NB4 (cell line): ENCODE results near the gene TMEM121.

Source experiments
- MAX ChIP-seq: IDR thresholded peaks from 2 replicates; pipeline ENCODE4 v1.6.1; 2011; ENCODE audit warnings: low read depth, low read length
- MYC ChIP-seq: IDR thresholded peaks from 2 replicates; pipeline ENCODE4 v1.6.1; 2011; ENCODE audit warnings: low read depth, low read length
- POLR2A ChIP-seq: IDR thresholded peaks from 2 replicates; pipeline ENCODE4 v1.6.1; 2011; ENCODE audit warnings: mild to moderate bottlenecking; ENCODE audit not compliant: insufficient read length; ENCODE audit errors: extremely low read depth
- TF ChIP-seq, protein P1 (sequence below): IDR thresholded peaks from one replicate; pipeline ENCODE4 v1.5.1; 2012; ENCODE audit warnings: low read depth, low read length

DNA sequence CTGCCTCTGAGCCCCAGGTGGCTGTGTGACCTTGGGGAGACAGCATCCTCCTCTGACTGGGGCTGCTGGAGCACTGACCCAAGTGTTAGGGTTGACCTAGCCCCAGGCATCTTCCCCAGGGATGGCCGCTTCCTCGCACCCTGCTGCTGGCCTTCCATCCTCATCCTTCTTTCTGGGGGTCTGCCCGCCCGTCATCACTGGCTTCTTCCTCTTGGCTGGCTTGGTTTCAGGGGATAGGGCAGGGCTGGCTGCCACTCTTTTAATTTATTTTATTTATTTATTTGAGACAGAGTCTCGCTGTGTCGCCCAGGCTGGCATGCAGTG lies 31.8 kb upstream of the TMEM121 start:
- TF ChIP-seq, protein P1, sequence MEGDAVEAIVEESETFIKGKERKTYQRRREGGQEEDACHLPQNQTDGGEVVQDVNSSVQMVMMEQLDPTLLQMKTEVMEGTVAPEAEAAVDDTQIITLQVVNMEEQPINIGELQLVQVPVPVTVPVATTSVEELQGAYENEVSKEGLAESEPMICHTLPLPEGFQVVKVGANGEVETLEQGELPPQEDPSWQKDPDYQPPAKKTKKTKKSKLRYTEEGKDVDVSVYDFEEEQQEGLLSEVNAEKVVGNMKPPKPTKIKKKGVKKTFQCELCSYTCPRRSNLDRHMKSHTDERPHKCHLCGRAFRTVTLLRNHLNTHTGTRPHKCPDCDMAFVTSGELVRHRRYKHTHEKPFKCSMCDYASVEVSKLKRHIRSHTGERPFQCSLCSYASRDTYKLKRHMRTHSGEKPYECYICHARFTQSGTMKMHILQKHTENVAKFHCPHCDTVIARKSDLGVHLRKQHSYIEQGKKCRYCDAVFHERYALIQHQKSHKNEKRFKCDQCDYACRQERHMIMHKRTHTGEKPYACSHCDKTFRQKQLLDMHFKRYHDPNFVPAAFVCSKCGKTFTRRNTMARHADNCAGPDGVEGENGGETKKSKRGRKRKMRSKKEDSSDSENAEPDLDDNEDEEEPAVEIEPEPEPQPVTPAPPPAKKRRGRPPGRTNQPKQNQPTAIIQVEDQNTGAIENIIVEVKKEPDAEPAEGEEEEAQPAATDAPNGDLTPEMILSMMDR, result no peak
- TF ChIP-seq POLR2A (no peak), MAX (no peak), MYC (no peak)
